Activated B cell treated with CpG ODN at 0.5 μM for 24 hours (primary cell): ENCODE results near the gene TBC1D7. TPM values are rescaled to one million over a fixed set of nuclear protein-coding genes. Genes with fewer than 3 reads are reported as not detected.
A peak's percentile ranks its signal among the peaks of the same experiment; 100 is the strongest.

ENCODE experiments used
- ATAC-seq: fragments of 200-7000 bp; cut with Tn5 transposase; one replicate; pipeline ENCODE4 v1.10.0; 2021; ENCODE audit warnings: low read depth, mild to moderate bottlenecking, moderate library complexity
- CTCF ChIA-PET: fragments of 350-600 bp; sonication (Branson Sonifier 250); formaldehyde crosslinking; loops from one replicate; lab custom pipeline; 2021; ENCODE audit warnings: antibody characterized with exemption; lab: Charles Lee
- POLR2A ChIA-PET: fragments of 350-600 bp; sonication (Branson Sonifier 250); formaldehyde crosslinking; loops from one replicate; lab custom pipeline; 2021; ENCODE audit warnings: antibody characterized with exemption; lab: Charles Lee
- DNase-seq: peaks from one replicate; pipeline ENCODE4 v3.0.0; 2022
- H3K27ac Mint-ChIP-seq: one replicate; pipeline ENCODE4 v1.8.0; 2020; ENCODE audit warnings: mixed read lengths
- H3K27me3 Mint-ChIP-seq: one replicate; pipeline ENCODE4 v1.8.0; 2021; ENCODE audit warnings: mixed read lengths
- H3K36me3 Mint-ChIP-seq: one replicate; pipeline ENCODE4 v1.8.0; 2021; ENCODE audit warnings: low read depth, mixed read lengths
- H3K4me1 Mint-ChIP-seq: one replicate; pipeline ENCODE4 v1.8.0; 2021; ENCODE audit warnings: mixed read lengths
- H3K4me3 Mint-ChIP-seq: one replicate; pipeline ENCODE4 v1.8.0; 2020; ENCODE audit warnings: mild to moderate bottlenecking, mixed read lengths
- H3K9me3 Mint-ChIP-seq: one replicate; pipeline ENCODE4 v1.8.0; 2020; ENCODE audit warnings: mixed read lengths
- intact Hi-C: fragments of 100-400 bp; cut with micrococcal nuclease; formaldehyde crosslinking; loops from one replicate; pipeline ENCODE4 v1.15.1; 2024
- total RNA-seq: library from RNA; stranded (reverse); gene quantifications from 2 replicates; pipeline ENCODE4 v1.2.3, GENCODE V29; 2022
- TF ChIP-seq, protein P1 (sequence below): fragments of 200-600 bp; IDR thresholded peaks from one replicate; pipeline ENCODE4 v1.8.0; 2022; ENCODE audit warnings: antibody characterized with exemption, mild to moderate bottlenecking

The TBC1D7 gene
- total RNA-seq, 1 donor from 2014 or later = 18.5 TPM

DNA sequence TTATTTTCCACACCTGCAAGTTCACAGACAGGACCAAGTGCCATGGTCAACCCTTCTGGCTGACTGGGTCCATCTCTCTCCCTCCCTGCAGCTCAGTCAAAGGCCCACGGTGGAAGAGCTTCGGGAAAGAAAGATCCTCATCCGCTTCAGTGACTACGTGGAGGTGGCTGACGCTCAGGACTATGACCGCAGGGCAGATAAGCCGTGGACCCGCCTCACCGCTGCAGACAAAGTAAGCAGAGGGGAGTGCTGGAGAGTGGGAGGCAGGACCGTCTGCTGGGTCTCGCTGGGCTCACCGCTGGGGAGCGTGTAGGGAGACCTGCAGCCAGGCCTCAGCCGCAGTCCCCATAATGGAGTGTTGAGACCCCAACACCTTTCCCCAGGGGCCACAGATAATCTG lies 45.0 kb downstream of the TBC1D7 start:
- peaks cover 78% of the 10 kb centered on the region for H3K4me1 Mint-ChIP-seq
- intact Hi-C loops = no loop called here

DNA sequence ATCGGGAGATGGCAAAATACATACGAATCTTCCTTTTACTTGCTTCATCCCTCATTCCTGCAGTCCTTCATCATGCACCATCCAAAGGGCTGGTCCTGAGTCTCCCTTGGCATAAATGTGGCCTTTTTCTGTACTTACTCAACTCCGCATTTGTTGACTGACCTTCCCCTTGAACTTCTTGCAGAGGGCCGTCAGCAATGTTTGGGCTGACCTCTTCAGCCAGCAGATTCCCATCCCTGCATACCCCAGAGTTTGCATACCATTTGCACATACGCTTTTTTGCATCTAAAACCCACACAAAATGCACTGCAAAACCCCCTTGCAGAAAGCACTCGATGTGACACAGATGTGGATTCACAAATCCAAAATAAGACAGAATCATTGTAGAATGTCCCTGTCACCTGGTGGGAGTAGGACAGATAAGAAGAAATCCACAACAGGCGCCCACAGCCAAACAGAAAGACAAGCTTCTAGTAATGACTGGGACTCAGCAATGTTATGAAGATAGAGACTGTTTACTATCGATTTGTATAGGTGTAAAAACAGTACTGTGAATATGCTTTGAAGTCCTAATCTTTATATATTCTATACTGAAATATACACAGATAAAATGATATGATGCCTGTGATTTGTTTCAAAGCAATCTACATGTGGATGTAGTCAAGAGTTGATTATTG lies 45.8 kb downstream of the TBC1D7 start:
- ATAC-seq = no peak
- Mint-ChIP-seq H3K9me3 (peaks cover 2% of the 10 kb centered on the region), H3K27me3 (no peaks in the 10 kb centered on the region), H3K27ac (peak overlapping the region; percentile 43), H3K4me1 (peaks cover 83% of the 10 kb centered on the region), H3K36me3 (peaks cover 93% of the 10 kb centered on the region), H3K4me3 (no peak overlapping the region)
- TF ChIP-seq, protein P1, sequence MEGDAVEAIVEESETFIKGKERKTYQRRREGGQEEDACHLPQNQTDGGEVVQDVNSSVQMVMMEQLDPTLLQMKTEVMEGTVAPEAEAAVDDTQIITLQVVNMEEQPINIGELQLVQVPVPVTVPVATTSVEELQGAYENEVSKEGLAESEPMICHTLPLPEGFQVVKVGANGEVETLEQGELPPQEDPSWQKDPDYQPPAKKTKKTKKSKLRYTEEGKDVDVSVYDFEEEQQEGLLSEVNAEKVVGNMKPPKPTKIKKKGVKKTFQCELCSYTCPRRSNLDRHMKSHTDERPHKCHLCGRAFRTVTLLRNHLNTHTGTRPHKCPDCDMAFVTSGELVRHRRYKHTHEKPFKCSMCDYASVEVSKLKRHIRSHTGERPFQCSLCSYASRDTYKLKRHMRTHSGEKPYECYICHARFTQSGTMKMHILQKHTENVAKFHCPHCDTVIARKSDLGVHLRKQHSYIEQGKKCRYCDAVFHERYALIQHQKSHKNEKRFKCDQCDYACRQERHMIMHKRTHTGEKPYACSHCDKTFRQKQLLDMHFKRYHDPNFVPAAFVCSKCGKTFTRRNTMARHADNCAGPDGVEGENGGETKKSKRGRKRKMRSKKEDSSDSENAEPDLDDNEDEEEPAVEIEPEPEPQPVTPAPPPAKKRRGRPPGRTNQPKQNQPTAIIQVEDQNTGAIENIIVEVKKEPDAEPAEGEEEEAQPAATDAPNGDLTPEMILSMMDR = no peak
- ChIA-PET POLR2A (interaction anchor here (0.6 kb wide), 1 partner anchor 65 kb away, joined by 4 read pairs; no protein-coding TSS in a partner anchor), CTCF (interaction anchor here (0.6 kb wide), 1 partner anchor 46 kb away, joined by 3 read pairs; no protein-coding TSS in a partner anchor)
- intact Hi-C loops = no loop called here
- peak; percentile 2 for DNase-seq

More for the DNA sequence above, 45.0 kb downstream of the TBC1D7 start:
- ATAC-seq = no peak
- H3K9me3 Mint-ChIP-seq = peaks cover 2% of the 10 kb centered on the region
- TF ChIP-seq, protein P1 = no peak
- peaks cover 93% of the 10 kb centered on the region for H3K36me3 Mint-ChIP-seq
- no peak for DNase-seq
- POLR2A ChIA-PET = interaction anchor here (0.6 kb wide), 1 partner anchor 21 kb away, joined by 4 read pairs; no protein-coding TSS in a partner anchor
- CTCF ChIA-PET = interaction anchor here (0.6 kb wide), 1 partner anchor 46 kb away, joined by 3 read pairs; no protein-coding TSS in a partner anchor
- no peaks in the 10 kb centered on the region for H3K27me3 Mint-ChIP-seq
- H3K27ac Mint-ChIP-seq = peak overlapping the region; percentile 50
- no peak overlapping the region for H3K4me3 Mint-ChIP-seq

DNA sequence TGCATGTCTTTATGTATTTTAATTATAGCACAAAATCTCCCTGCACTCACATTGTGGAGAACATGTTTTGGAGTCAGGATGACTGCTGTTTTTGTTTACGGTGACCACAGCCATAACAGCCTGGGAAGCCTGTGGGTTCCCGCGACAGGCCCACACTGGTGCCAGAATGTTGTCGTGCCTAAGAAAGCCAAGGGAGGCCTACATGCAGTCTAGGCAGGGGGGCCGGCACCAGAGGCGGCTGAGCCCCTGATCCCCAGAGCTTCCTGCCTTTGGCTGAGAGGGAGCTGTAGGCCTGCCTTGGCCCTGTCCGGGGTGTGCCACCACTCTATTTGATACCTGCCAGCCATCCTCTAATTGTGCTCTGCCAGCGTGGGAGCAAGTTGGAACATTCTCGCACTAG lies 46.7 kb downstream of the TBC1D7 start:
- ChIA-PET CTCF (no interaction called here), POLR2A (no interaction called here)
- intact Hi-C loops = no loop called here
- Mint-ChIP-seq H3K9me3 (peaks cover 2% of the 10 kb centered on the region), H3K36me3 (peaks cover 93% of the 10 kb centered on the region), H3K27me3 (no peaks in the 10 kb centered on the region), H3K4me3 (no peak overlapping the region), H3K4me1 (peaks cover 83% of the 10 kb centered on the region), H3K27ac (peak overlapping the region; percentile 43)
- DNase-seq (no peak), ATAC-seq (no peak)
- TF ChIP-seq, protein P1 = no peak

DNA sequence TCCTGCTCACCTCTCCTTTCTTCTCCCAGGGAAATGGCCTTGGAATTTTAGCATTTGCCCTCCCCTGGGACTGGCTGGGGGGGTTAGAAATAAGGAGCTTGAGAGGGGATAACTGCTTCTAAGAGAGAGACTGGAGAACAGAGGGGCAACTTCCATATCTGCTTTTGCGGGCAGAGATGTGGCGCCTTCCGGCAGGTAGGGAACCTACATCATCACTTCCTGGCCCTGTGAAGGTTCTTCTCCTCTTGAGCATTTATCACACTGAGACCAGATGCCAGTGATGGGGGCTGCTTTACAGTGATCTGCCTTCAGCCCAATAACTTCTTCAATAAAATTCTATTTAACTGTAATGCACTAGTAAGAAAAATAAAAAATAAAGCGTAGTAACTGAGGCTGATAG lies 48.1 kb downstream of the TBC1D7 start:
- Mint-ChIP-seq H3K27me3 (no peaks in the 10 kb centered on the region), H3K36me3 (peaks cover 89% of the 10 kb centered on the region), H3K9me3 (no peaks in the 10 kb centered on the region), H3K4me1 (peaks cover 82% of the 10 kb centered on the region), H3K4me3 (no peak overlapping the region), H3K27ac (peak overlapping the region; percentile 61)
- intact Hi-C loops = no loop called here
- ATAC-seq (peak; percentile 58), DNase-seq (no peak)
- TF ChIP-seq, protein P1 = no peak
- ChIA-PET POLR2A (interaction anchor here (0.7 to 4.2 kb wide), 2 partner anchors 22 to 48 kb away, joined by 3 to 20 read pairs; partner anchors contain the start of gene TBC1D7), CTCF (interaction anchor here (4.3 kb wide), 1 partner anchor 85 kb away, joined by 57 read pairs; no protein-coding TSS in a partner anchor)

DNA sequence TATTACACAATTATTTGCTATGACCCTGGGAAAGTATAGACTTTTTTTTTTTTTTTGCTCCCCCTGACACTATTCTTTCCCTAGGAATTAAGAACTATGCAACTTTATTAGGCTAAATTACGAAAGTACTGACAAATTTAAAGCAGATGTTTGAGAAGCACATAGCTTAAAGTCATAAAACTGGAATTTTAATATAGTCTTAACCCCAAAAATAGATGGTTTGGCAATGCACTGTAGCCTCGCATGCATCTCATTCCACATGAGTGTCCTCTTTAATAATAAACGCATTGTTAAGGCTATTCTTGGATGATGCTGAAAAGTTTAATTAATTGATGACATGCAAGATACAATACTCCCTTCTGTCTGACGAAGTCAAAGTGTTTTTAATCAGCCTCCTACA lies 49.3 kb downstream of the TBC1D7 start:
- no peak for ATAC-seq

More for the DNA sequence above, 49.3 kb downstream of the TBC1D7 start:
- TF ChIP-seq, protein P1 = no peak
- Mint-ChIP-seq H3K27me3 (no peaks in the 10 kb centered on the region), H3K27ac (no peak overlapping the region), H3K36me3 (peaks cover 81% of the 10 kb centered on the region), H3K9me3 (no peaks in the 10 kb centered on the region), H3K4me1 (peaks cover 82% of the 10 kb centered on the region), H3K4me3 (no peak overlapping the region)
- intact Hi-C loops = loop anchor here (1.0 to 10.0 kb wide), 3 partner anchors 84 to 816 kb away; no protein-coding TSS in a partner anchor
- DNase-seq = no peak
- ChIA-PET CTCF (interaction anchor here (0.9 to 4.3 kb wide), 11 partner anchors 10 to 368 kb away, joined by 3 to 57 read pairs (median 6); partner anchors contain the start of gene TBC1D7), POLR2A (interaction anchor here (0.7 to 4.2 kb wide), 6 partner anchors 14 to 85 kb away, joined by 3 to 20 read pairs (median 5); partner anchors contain the start of gene TBC1D7)
